Germinal center (tissue), 1 donor: ENCODE measurements around the gene EZR.

Source experiments
- DNase-seq: peaks from one replicate; pipeline ENCODE4 v3.0.0; 2012; ENCODE audit warnings: mixed read lengths, low spot score

Gene EZR

GRCh38 chr6:158760618-158761250 is 58.4 kb downstream of the EZR start:
- no peak for DNase-seq

GRCh38 chr6:158759966-158760617 is 59.1 kb downstream of the EZR start:
- DNase-seq = no peak

GRCh38 chr6:158758941-158759479 is 60.2 kb downstream of the EZR start:
- no peak for DNase-seq

GRCh38 chr6:158758451-158758860 is 60.7 kb downstream of the EZR start:
- no peak for DNase-seq

- no peak for DNase-seq
Measured at GRCh38 chr6:158757753-158758090, 61.4 kb downstream of the EZR start.

GRCh38 chr6:158756977-158757752 is 62.0 kb downstream of the EZR start:
- DNase-seq = no peak

GRCh38 chr6:158756126-158756525 is 63.0 kb downstream of the EZR start:
- no peak for DNase-seq

GRCh38 chr6:158755636-158756035 is 63.5 kb downstream of the EZR start:
- no peak for DNase-seq

- no peak for DNase-seq
Measured at GRCh38 chr6:158754738-158755137, 64.4 kb downstream of the EZR start.

GRCh38 chr6:158753811-158754210 is 65.4 kb downstream of the EZR start:
- no peak for DNase-seq

GRCh38 chr6:158752613-158753012 is 66.6 kb downstream of the EZR start:
- DNase-seq = no peak

- no peak for DNase-seq
Measured at GRCh38 chr6:158751921-158752320, 67.2 kb downstream of the EZR start.

- DNase-seq = no peak
Measured at GRCh38 chr6:158751224-158751623, 67.9 kb downstream of the EZR start.

GRCh38 chr6:158744986-158745430 is 74.2 kb downstream of the EZR start:
- DNase-seq = no peak

- DNase-seq = no peak
Measured at GRCh38 chr6:158743033-158743651, 76.0 kb downstream of the EZR start.

- no peak for DNase-seq
Measured at GRCh38 chr6:158739673-158740072, 79.5 kb downstream of the EZR start.

- no peak for DNase-seq
Measured at GRCh38 chr6:158737710-158738615, 81.2 kb downstream of the EZR start.

- no peak for DNase-seq
Measured at GRCh38 chr6:158737082-158737709, 82.0 kb downstream of the EZR start.

- DNase-seq = no peak
Measured at GRCh38 chr6:158735009-158735408, 84.2 kb downstream of the EZR start.

GRCh38 chr6:158730541-158730907 is 88.6 kb downstream of the EZR start:
- DNase-seq = no peak

- DNase-seq = no peak
Measured at GRCh38 chr6:158729906-158730540, 89.1 kb downstream of the EZR start.
